Cerebellar nuclear complex (tissue), 1 donor: ENCODE data around the gene ASCC1.
"Not testable (repeated sequence)": the region's sequence is repeated elsewhere in the genome, so short reads cannot be mapped to it uniquely, and the experiment has no call there.

Experiments
- DNase-seq, 2 experiments: peaks; one replicate each; lab custom pipeline; 2025; lab: John Stamatoyannopoulos, UW

ASCC1 gene

GRCh38 chr10:72171175-72171630 is 44.9 kb downstream of the ASCC1 start:
- no peak for DNase-seq

DNA sequence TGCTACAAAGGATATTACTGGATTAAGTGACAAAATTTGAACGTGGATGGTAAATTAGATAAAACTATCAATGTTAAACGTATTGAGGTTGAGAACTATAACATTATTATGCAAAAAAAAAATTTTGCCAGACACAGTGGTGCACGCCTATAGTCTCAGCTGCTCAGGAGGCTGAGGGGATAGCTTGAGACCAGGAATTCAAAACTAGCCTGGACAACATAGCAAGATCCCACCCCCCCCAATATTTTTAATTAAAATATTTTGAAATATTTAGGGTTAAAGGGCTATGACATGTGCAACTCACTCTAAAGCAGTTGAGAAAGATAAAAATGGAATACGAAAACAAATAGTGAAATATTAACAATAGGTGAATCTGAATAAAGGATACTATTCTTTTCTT is 45.3 kb downstream of the ASCC1 start:
- no peak for DNase-seq

GRCh38 chr10:72170263-72170662 is 45.8 kb downstream of the ASCC1 start:
- DNase-seq, result no peak

DNA sequence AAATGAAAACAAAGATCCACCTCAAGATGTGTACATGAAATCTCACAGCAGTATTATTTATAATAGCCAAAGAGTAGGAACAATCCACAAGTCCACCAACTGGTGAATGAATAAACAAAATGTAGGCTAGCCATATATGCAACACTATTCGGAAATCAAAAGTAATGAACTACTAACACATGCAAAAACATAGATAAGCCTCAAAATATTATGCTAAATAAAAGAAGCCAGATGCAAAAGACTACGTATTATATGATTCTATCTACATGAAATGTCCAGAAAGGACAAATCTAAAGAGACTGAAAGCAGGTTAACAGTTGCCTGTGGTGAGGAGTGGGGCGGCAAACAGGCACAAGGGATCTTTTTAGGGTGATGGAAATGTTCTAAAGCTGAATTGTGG is 49.0 kb downstream of the ASCC1 start:
- DNase-seq, result no peak

GRCh38 chr10:72164617-72165016 is 51.5 kb downstream of the ASCC1 start:
- no peak for DNase-seq

GRCh38 chr10:72162978-72163377 is 53.1 kb downstream of the ASCC1 start:
- DNase-seq, result no peak

GRCh38 chr10:72158176-72158575 is 57.9 kb downstream of the ASCC1 start:
- no peak for DNase-seq

DNA sequence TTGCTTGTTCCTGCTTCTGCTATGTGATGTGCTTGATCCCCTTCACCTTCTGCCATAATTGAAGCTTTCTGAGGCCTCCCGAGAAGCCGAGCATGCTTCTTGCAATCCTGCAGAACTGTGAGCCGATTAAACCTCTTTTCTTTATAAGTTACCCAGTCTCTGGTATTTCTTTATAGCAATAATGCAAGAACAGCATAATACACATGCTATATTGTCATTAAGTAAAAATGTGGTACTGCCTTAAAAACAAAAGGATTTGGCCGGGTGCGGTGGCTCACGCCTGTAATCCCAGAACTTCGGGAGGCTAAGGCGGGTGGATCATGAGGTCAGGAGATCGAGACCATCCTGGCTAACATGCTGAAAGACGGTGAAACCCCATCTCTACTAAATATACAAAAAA is 59.9 kb downstream of the ASCC1 start:
- DNase-seq, result no peak

GRCh38 chr10:72152286-72152685 is 63.8 kb downstream of the ASCC1 start:
- DNase-seq, result no peak

DNA sequence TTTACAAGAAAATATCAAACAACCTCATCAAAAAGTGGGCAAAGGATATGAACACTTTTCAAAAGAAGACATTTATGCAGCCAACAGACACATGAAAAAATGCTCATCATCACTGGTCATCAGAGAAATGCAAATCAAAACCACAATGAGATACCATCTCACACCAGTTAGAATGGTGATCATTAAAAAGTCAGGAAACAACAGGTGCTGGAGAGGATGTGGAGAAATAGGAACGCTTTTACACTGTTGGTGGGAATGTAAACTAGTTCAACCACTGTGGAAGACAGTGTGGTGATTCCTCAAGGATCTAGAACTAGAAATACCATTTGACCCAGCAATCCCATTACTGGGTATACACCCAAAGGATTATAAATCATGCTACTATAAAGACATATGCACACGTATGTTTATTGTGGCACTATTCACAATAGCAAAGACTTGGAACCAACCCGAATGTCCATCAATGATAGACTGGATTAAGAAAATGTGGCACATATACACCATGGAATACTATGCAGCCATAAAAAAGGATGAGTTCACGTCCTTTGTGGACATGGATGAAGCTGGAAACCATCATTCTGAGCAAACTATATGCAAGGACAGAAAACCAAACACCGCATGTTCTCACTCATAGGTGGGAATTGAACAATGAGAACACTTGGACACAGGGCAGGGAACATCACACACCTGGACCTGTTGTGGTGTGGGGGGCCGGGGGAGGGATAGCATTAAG is 65.2 kb downstream of the ASCC1 start:
- DNase-seq, result not testable (repeated sequence)

- not testable (repeated sequence) for DNase-seq
Observed at GRCh38 chr10:72147324-72147584, 68.8 kb downstream of the ASCC1 start.

GRCh38 chr10:72146559-72147323 is 69.3 kb downstream of the ASCC1 start:
- no peak for DNase-seq

DNA sequence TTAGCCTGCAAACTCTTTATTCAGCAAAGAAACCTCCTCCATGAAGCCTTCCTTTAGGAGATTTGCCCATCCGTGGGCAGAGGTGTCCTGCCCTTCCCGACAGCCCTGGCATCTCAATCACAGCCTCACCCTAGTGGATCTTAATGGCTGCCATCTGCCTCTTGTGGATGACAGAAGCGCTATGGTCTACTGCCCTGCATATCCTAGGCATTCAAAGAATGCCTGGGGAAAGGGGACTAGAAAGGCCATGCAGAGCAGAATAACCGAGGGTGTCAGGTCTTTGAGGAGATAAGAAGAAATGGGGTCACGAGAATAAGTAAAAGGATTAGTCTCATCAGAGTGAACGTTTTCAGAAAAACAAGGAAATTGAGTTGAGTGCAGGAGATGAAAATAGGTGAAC is 70.0 kb downstream of the ASCC1 start:
- DNase-seq, result no peak

DNA sequence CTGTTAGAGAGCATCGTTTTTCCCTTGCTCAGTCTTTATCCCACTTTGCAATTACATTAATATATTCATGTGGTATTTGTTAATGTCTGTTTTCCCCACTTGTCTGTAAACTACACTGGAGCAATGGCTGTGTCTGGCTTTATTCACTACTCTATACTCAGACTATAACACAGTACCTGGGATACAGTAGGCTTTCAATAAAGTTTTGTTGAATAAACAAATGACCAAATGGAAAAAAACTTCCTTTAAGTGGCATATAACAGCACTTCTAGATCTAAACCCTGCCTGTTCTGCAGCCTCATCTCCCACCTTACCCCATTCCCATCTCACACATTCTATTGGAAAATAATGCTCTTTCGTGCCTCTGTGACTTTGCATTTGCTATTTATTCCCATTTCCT is 70.4 kb downstream of the ASCC1 start:
- no peak for DNase-seq

GRCh38 chr10:72140850-72141249 is 75.2 kb downstream of the ASCC1 start:
- DNase-seq, result no peak

DNA sequence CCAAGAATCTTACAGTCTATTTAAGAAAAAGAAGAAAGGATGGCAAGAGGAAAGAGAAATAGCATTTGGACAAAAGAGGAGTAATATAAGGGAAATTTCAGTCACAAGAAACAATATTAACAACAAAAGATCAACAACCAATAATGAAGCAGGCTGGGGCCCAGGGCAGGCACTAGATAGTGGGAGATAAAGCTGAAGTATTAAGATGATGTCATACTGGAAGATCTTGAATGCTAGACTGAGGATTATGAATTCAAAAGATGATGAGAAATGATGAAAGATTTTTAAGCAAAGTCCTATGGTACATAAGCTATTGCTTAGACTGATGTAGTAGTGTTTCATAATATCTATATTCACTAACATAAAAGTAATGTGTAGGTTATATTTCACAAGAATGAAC is 75.9 kb downstream of the ASCC1 start:
- no peak for DNase-seq

- DNase-seq, result no peak
Observed at GRCh38 chr10:72137583-72137982, 78.5 kb downstream of the ASCC1 start.

GRCh38 chr10:72136225-72136624 is 79.9 kb downstream of the ASCC1 start:
- DNase-seq, result not testable (repeated sequence)

DNA sequence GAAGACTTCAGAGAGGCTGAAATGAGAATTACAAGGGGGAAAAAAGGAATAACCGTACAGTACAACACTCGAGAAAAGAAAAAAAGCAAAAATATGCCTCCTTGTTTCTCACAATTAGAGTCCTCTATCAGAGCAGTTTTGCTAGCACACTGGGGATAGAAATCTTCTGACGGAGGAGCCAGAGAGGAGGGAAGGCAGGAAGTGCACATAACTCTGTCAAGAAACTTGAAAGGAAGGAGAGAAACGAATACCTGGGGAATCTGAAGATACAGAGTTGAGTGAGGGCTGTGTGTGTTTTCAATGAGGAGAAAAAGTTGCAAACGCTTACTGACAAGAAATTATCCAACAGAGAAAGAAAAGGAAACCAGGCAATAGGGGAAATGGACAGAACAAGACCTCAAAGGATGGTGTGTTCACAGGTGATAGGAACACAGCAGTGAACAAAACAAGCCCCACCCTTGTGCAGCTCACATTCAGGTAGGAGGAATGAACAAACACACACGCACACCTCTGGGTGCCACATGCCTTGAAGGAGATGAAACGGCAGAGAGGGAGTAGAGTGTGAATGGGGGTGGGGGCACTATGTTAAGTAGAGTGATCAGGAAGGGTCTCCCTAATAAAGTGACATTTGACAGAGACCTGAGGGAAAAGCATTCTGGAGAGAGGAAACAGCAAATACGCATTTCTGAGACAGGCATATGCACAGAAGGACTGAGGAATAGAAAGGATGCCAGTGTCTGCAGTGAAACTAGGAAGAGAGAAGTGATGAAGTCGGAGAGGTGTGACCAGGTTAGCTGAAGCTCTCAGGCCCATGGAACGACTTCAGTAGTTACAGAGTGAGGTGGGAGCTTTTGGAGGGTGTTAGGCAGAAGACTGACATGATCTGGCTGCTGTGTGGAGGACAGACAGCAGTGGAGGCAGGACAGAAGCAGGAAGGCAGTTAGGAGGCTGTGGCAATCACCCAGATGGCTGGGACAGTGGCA is 81.0 kb downstream of the ASCC1 start:
- DNase-seq, result no peak

DNA sequence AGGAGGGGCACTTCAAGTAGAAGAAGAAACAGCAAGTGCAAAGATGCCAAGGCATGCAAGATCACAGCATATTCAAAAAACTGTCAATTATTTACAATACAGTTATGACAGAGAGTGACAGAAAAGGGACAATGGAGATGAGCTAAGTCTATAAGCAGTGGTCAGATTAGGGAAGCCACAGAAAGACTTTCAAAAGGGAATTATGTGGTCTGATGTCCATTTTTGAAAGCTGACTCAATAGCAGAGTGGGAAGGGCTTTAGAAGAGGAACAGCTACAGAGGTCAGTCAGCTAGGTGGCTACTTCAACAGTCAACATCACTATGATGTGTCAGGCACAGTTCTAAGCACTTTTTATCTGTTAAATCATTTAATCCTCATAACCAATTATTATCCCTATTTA is 82.6 kb downstream of the ASCC1 start:
- DNase-seq, result no peak

- DNase-seq, result no peak
Observed at GRCh38 chr10:72132854-72133253, 83.2 kb downstream of the ASCC1 start.

DNA sequence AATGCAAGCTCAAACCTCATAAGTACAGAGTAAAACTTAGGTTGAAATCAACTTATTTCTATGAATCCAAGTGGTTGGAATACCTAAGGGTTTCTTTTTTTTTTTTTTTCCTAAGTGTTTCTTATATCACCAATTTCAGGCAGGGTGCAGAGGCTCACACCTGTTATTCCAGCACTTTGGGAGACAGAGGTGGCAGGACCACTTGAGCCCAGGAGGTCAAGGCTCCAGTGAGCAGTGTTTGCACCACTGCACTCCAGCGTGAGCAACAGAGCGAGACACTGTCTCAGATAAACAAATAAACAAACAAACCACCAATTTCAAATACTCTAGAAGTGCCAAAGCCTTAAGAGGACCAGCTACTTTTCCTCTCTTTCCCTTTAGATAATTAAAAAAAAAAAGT is 88.5 kb downstream of the ASCC1 start:
- no peak for DNase-seq

GRCh38 chr10:72126872-72127232 is 89.2 kb downstream of the ASCC1 start:
- DNase-seq, result no peak
